ENCODE results near the gene C22orf15.

Gene C22orf15

GRCh38 chr22:23750714-23751440 lies 11.9 kb upstream of the C22orf15 start, which contains the start of gene ZNF70:
Gene ZNF70, minus strand, starts transcription at chr22:23751112. Its CDS starts 5,972 bp downstream, at chr22:23745140.
- peak; percentile 54 for DNase-seq (ENCODE audit: low read depth)

DNA sequence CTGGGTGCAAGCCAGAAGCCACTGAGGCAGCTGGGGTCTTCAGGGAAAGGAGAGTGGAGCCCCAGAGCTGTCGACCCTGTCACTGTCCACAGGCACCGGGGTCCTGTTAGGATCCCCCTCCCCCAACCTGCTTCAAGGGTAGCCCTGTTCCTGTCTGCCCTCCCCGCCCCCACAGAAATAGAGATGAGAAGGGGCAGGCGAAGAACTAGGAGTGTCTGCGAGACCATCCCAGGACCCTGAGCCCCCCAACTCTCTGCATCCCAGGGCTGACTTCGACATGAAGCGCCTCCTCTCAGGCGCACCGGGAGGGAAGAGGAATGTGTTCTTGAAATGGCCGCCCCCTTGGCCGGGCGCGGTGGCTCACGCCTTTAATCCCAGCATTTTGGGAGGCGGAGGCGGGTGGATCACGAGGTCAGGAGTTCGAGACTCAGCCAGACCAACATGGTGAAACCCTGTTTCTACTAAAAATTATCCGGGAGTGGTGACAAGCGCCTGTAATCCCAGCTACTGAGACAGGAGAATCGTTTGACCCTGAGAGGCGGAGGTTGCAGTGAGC lies 11.3 kb upstream of the C22orf15 start:
- no peak for DNase-seq (ENCODE audit: low read depth)

DNA sequence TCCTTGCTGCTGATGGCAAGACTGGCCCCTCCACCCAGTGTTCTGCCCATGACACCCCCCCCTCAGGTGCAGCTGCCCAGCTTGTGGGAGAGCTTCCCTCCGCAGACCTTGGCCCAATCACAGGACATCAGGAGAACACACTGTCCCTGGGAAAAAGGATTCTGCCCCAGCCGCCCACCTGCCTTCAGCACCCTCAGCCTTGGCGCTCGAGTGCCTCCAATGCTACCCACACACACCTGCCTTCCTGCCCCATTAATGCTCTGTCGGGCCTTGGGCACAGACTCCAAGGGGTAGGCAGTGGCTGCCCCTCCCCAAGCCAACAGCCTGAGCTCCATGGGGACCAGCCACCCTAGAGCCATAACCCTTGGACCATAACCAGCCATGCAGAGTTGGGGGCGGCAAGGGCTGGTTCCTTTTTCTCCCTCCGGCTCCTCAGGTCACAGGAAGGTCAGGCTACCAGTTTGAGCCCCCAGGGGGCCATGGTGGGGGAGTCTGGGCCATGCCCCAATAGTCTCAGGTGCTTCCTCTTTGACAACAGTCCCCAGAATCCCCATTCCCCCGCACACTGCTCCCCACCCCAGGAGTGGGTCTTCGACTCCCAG lies 10.6 kb upstream of the C22orf15 start:
- no peak for DNase-seq (ENCODE audit: low read depth)

- no peak for DNase-seq (ENCODE audit: low read depth)
Measured at GRCh38 chr22:23752750-23753149, 10.0 kb upstream of the C22orf15 start.

DNA sequence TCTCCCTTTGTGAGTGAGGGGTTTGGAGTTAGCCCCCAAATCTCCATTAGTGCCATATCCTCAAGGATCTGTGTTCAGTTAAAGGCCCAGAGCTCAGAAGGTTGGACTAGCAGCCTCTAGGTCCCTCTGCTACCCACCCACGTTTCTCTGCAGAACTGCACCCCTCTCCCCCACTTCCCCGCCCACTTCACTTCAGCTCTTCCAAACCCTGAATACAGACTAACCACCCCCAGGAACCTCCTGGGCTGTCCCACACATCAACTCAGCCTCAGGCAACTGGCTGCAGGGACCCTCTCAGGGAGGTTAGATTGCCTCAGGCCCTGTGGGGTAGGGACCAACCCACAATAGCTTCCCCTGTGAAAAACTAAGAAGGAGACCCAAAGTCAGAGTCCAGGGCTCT lies 9.4 kb upstream of the C22orf15 start:
- DNase-seq (ENCODE audit: low read depth): no peak

GRCh38 chr22:23754220-23754919 lies 8.4 kb upstream of the C22orf15 start, which contains the start of gene VPREB3:
Gene VPREB3, minus strand, starts transcription at chr22:23754425. Its CDS starts 62 bp downstream, at chr22:23754363.
- no peak for DNase-seq (ENCODE audit: low read depth)

GRCh38 chr22:23754980-23755636 lies 7.7 kb upstream of the C22orf15 start:
- DNase-seq (ENCODE audit: low read depth): no peak

- DNase-seq (ENCODE audit: low read depth): no peak
Measured at GRCh38 chr22:23755711-23756110, 7.1 kb upstream of the C22orf15 start.

DNA sequence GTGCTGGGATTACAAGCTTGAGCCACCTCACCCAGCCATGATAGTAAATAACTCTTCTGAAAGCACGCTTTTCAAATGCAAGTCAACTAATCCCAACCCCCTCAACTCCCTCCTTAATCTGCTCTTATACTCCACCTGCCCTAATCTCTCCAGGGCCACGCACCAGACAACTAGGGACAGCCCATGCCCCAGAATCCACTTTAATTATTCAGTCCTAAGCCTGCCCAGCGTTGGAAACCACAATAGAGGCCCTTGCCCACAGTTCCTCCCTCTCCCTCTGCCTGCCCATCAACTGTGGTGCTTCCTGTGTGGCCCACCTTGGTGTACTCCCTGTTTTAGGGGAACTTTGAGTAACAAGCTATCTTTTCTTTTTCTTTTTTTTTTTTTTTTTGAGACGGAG lies 5.9 kb upstream of the C22orf15 start:
- no peak for DNase-seq (ENCODE audit: low read depth)

DNA sequence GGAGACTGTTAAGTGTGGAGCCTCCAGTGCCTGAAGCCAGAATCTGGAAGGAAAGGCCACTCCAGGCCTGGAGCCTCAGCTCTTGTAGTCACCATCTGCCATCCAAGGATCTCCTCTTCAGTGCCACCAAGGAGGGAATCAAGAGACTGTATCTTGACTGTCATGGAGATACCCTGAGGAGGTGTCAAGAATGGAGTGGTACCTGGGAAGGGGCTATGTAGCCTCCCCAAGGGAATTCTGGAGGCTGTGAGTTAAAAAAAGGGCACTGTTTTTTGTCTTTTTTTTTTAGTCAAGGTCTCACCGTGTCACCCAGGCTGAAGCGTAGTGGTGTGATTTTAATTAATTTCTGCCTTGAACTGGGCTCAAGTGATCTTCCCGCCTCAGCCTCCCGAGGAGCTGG lies 3.2 kb upstream of the C22orf15 start:
- DNase-seq (ENCODE audit: low read depth): no peak

DNA sequence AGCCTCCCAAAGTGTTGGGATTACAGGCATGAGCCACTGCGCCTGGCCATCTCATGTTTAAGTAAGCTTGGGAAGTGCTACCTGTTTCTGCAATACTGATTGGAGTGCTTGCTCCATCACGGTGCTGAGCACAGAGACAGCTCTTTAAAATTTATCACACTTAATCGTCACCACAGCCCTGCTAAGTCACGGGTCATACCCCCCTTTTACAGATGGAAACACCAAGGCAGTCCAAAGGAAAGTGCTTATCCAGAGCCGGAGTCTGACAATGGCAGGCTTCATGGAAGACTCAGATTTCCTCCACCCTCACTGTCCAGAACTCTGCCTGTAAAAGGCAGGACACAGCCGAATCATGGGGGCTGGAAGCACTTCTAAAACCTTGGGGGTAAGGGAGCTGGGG lies 2.7 kb upstream of the C22orf15 start:
- no peak for DNase-seq (ENCODE audit: low read depth)

DNA sequence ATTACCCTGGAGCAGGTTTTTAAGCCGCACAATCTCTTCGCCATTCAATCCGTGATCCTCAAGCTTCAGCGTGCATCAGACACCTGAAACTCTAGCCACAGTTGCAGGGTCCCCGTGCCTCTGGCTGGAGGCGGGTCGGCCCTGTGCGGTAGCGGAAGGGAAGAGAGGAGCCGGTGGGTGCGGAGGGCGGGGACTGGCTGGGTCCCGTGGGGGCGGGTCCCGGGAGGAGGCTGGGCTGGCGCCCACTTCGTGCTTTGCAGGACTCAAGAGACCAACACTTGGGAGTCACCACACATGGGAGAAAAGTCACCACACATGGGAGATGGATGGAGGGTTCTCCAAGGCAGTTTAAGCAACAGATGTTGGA lies 772 bp downstream of the C22orf15 start:
- DNase-seq (ENCODE audit: low read depth): no peak

DNA sequence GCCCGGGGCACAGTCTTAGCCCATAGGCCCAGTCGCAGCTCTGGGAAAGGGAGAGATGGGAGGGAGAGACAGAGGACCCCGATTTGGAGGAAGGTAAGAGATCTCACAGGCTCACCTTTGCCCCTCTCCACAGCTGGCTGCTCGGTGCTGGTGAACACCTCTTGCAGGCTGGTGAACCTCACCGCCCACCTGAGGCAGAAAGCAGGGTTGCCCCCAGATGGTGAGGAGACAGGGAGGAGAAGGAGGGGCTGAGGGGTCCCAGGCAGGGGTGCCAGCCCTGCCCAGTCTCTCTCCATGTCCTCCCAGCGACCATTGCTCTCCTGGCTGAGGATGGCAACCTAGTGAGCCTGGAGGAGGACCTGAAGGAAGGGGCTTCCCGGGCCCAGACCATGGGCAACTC lies 1.2 kb downstream of the C22orf15 start:
- DNase-seq (ENCODE audit: low read depth): no peak

- DNase-seq (ENCODE audit: low read depth): no peak
Measured at GRCh38 chr22:23764899-23765881, 2.4 kb downstream of the C22orf15 start.

- DNase-seq (ENCODE audit: low read depth): no peak
Measured at GRCh38 chr22:23767303-23767672, 4.5 kb downstream of the C22orf15 start.

- no peak for DNase-seq (ENCODE audit: low read depth)
Measured at GRCh38 chr22:23767673-23768548, 5.1 kb downstream of the C22orf15 start, which contains the start of gene CHCHD10. Gene CHCHD10, minus strand, starts transcription at chr22:23767972. Its CDS starts 98 bp downstream, at chr22:23767874.

- no peak for DNase-seq (ENCODE audit: low read depth)
Measured at GRCh38 chr22:23769321-23769965, 6.7 kb downstream of the C22orf15 start.

- DNase-seq (ENCODE audit: low read depth): no peak
Measured at GRCh38 chr22:23772315-23772648, 9.5 kb downstream of the C22orf15 start.

- no peak for DNase-seq (ENCODE audit: low read depth)
Measured at GRCh38 chr22:23772649-23773473, 10.1 kb downstream of the C22orf15 start, which contains the start of gene MMP11. Gene MMP11, plus strand, starts transcription at chr22:23772849. Its CDS starts 22 bp downstream, at chr22:23772871.
